MCF 10A (cell line): ENCODE results near the gene HIRIP3. TPM values are rescaled to one million over a fixed set of nuclear protein-coding genes. Genes with fewer than 3 reads are reported as not detected.

Experiments
- BruUV-seq: library from RNA; stranded (reverse); fragments of 400-500 nt; replicated peaks from 2 replicates; lab custom pipeline; 2021; lab: Mats Ljungman, UMichigan
- CTCF ChIA-PET: fragments of 300-600 bp; sonication (Branson Sonifier 250); formaldehyde crosslinking; extraction: SDS; loops from one replicate; lab custom pipeline; 2021; ENCODE audit warnings: antibody characterized with exemption, inconsistent platforms; lab: Yijun Ruan, JAX
- POLR2A ChIA-PET: fragments of 300-600, 350-650 bp; sonication (Branson Sonifier 250); formaldehyde crosslinking; extraction: SDS; loops from one replicate; lab custom pipeline; 2020; ENCODE audit warnings: antibody characterized with exemption, inconsistent platforms; lab: Yijun Ruan, JAX
- DNase-seq: peaks from one replicate; pipeline ENCODE4 v3.0.0-alpha.2; 2018; ENCODE audit not compliant: unreplicated experiment
- H3K27ac Mint-ChIP-seq: one replicate; pipeline ENCODE4 v1.8.0; 2022; ENCODE audit warnings: mild to moderate bottlenecking, low read depth, mixed read lengths; ENCODE audit not compliant: unreplicated experiment
- H3K27me3 Mint-ChIP-seq: one replicate; pipeline ENCODE4 v1.8.0; 2022; ENCODE audit warnings: mixed read lengths; ENCODE audit not compliant: insufficient read depth, unreplicated experiment
- H3K36me3 Mint-ChIP-seq: one replicate; pipeline ENCODE4 v1.8.0; 2022; ENCODE audit warnings: mild to moderate bottlenecking, moderate library complexity, mixed read lengths; ENCODE audit not compliant: insufficient read depth, unreplicated experiment
- H3K4me1 Mint-ChIP-seq: one replicate; pipeline ENCODE4 v1.8.0; 2022; ENCODE audit warnings: mixed read lengths; ENCODE audit not compliant: insufficient read depth, unreplicated experiment
- H3K4me3 Mint-ChIP-seq: one replicate; pipeline ENCODE4 v1.8.0; 2022; ENCODE audit warnings: mild to moderate bottlenecking, moderate library complexity, mixed read lengths; ENCODE audit not compliant: unreplicated experiment
- H3K9me3 Mint-ChIP-seq: one replicate; pipeline ENCODE4 v1.8.0; 2022; ENCODE audit warnings: mixed read lengths; ENCODE audit not compliant: unreplicated experiment
- intact Hi-C: fragments of 100-400 bp; cut with micrococcal nuclease; formaldehyde crosslinking; loops from 2 replicates; pipeline ENCODE4 v1.14.1; 2022
- total RNA-seq: library from RNA; stranded (reverse); gene quantifications from 2 replicates; pipeline ENCODE4 v1.2.3, GENCODE V29; 2022
- TF ChIP-seq, protein P1 (sequence below): fragments of 200-600 bp; IDR thresholded peaks from one replicate; pipeline ENCODE4 v1.8.0; 2022; ENCODE audit warnings: antibody characterized with exemption, mild to moderate bottlenecking; ENCODE audit not compliant: unreplicated experiment

The HIRIP3 gene
- total RNA-seq, 1 experiment from 2014 or later = 20.7 TPM

DNA sequence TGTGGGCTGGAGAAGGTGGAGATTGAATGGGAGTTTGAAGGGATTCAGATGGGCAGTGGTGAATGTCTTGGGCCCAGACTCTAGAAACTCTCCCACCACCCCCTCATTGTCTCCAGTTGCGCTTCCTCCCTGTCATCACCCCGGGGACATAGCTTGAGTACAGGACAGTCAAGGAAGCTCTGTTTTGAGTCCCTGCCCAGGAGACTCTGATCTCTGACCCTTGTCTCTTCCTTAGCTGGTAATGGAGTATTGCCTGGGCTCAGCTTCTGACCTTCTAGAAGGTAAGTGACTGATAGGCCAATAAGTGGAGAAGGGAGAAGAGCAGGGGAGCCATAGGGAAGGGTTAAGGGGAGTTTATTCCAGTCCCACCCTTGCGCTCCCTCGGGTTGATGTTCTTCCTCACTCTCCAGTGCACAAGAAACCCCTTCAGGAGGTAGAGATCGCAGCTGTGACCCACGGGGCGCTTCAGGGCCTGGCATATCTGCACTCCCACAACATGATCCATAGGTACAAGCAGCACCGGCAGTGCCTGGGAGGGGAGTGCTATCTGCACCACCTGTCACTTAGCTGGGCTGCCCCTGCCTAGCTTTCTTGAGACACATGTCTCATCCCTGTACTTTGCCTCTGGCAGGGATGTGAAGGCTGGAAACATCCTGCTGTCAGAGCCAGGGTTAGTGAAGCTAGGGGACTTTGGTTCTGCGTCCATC, 16.7 kb downstream of the HIRIP3 start:
- peaks cover 57% of the 10 kb centered on the region for H3K36me3 Mint-ChIP-seq

DNA sequence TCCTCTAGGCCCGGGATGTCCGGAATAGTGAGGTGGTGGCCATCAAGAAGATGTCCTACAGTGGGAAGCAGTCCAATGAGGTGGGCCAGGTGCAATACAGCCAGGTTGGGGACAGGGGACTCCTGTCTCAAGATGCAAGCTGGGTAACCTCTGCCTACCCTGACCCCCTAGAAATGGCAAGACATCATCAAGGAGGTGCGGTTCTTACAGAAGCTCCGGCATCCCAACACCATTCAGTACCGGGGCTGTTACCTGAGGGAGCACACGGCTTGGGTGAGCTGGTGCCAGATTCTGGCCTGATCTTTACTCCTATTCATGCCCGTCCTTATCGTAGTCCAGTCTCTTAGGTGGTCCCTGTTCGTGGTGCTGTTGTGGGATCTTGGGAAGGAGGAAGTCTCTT, 17.3 kb downstream of the HIRIP3 start:
- Mint-ChIP-seq H3K4me3 (no peak overlapping the region), H3K9me3 (no peaks in the 10 kb centered on the region), H3K36me3 (peaks cover 57% of the 10 kb centered on the region), H3K4me1 (peaks cover 27% of the 10 kb centered on the region), H3K27ac (no peak overlapping the region), H3K27me3 (no peaks in the 10 kb centered on the region)
- intact Hi-C loops = no loop called here
- TF ChIP-seq, protein P1, sequence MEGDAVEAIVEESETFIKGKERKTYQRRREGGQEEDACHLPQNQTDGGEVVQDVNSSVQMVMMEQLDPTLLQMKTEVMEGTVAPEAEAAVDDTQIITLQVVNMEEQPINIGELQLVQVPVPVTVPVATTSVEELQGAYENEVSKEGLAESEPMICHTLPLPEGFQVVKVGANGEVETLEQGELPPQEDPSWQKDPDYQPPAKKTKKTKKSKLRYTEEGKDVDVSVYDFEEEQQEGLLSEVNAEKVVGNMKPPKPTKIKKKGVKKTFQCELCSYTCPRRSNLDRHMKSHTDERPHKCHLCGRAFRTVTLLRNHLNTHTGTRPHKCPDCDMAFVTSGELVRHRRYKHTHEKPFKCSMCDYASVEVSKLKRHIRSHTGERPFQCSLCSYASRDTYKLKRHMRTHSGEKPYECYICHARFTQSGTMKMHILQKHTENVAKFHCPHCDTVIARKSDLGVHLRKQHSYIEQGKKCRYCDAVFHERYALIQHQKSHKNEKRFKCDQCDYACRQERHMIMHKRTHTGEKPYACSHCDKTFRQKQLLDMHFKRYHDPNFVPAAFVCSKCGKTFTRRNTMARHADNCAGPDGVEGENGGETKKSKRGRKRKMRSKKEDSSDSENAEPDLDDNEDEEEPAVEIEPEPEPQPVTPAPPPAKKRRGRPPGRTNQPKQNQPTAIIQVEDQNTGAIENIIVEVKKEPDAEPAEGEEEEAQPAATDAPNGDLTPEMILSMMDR = no peak
- no TSS peak for BruUV-seq
- CTCF ChIA-PET = interaction anchor here (0.6 to 1.2 kb wide), 4 partner anchors 14 to 341 kb away, joined by 3 to 4 read pairs (median 4); no protein-coding TSS in a partner anchor
- DNase-seq = no peak
- POLR2A ChIA-PET = interaction anchor here (2.2 kb wide), 1 partner anchor 52 kb away, joined by 7 read pairs; the partner anchor contains the start of gene KCTD13

More for the DNA sequence above, 16.7 kb downstream of the HIRIP3 start:
- H3K4me1 Mint-ChIP-seq = peaks cover 27% of the 10 kb centered on the region
- CTCF ChIA-PET = interaction anchor here (0.5 to 1.2 kb wide), 5 partner anchors 34 to 341 kb away, joined by 3 to 4 read pairs (median 3); no protein-coding TSS in a partner anchor
- no peaks in the 10 kb centered on the region for H3K9me3 Mint-ChIP-seq
- H3K4me3 Mint-ChIP-seq = no peak overlapping the region
- TF ChIP-seq, protein P1 = no peak
- no peaks in the 10 kb centered on the region for H3K27me3 Mint-ChIP-seq
- BruUV-seq = no TSS peak
- intact Hi-C loops = no loop called here
- no peak overlapping the region for H3K27ac Mint-ChIP-seq
- no peak for DNase-seq
- POLR2A ChIA-PET = interaction anchor here (2.2 kb wide), 1 partner anchor 52 kb away, joined by 7 read pairs; the partner anchor contains the start of gene KCTD13

DNA sequence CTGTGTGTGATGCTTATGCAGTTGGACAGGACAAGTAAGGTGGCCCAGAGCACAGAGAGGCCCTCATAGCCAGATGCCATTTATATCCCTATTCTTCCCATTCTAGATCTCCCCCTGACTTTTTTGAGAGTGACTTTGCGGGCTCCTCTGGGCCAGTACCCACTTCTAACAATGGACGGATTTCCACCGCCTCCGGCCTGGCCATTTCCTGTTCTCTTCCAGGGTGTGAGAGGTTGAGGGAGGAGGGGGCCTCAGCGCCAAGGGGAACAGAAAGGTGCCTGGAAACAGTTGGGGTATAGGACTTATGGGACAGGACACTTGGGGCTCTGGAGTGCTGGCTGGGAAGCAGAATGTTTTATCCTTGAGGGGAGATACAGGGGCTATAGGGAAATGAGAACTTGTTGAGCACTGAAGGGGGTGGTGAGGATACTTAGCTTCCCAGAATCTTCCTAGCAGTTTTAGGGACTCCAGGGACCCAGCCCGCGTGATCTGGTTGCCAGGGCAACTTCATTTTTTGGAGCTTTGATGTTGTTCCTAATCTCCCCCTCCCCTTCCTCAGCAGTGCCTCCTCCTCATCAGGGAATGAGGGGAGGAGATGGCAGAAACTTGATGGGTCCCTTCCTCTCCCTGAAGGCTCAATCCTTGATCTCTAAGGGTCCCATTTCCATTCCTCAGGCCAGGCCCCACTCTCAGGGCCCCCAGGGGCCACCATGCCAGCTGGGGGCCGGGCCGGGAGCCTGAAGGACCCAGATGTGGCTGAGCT, 18.2 kb downstream of the HIRIP3 start:
- intact Hi-C loops = no loop called here
- CTCF ChIA-PET = interaction anchor here (0.7 to 1.0 kb wide), 2 partner anchors 15 to 255 kb away, joined by 3 read pairs; no protein-coding TSS in a partner anchor
- no peak for DNase-seq
- TF ChIP-seq, protein P1 = no peak
- Mint-ChIP-seq H3K27me3 (no peaks in the 10 kb centered on the region), H3K4me3 (no peak overlapping the region), H3K36me3 (peaks cover 50% of the 10 kb centered on the region), H3K27ac (no peak overlapping the region), H3K4me1 (peaks cover 27% of the 10 kb centered on the region), H3K9me3 (no peaks in the 10 kb centered on the region)
- BruUV-seq = no TSS peak
- POLR2A ChIA-PET = interaction anchor here (2.2 to 5.8 kb wide), 4 partner anchors 8 to 51 kb away, joined by 7 to 75 read pairs (median 46); partner anchors contain the start of genes HIRIP3, INO80E, KCTD13 and TMEM219
